ENCODE data around the gene CYSLTR2. TPM values are rescaled to one million over a fixed set of nuclear protein-coding genes. Genes with fewer than 3 reads are reported as not detected.

Gene CYSLTR2
- total RNA-seq, 1 experiment from 2014 or later = not detected

DNA sequence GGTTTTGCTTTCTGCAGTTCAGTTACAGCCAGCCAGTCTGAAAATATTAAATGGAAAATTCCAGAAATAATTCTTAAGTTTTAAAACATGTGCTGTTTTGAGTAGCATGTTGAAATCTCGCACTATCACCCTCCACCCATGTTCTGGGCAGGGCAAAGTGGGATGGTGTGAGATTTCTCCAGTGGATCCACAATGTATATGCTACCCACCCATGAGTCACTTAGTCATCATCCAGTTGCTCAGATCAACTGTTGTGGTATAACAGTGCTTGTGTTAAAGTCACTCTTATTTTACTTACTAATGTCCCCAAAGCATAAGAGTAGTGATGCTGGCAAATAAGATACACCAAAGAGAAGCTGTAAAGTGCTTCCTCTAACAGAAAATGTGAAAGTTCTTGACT is 56.4 kb downstream of the CYSLTR2 start:
- peaks cover 33% of the 10 kb centered on the region for H3K36me3 Mint-ChIP-seq
- ATAC-seq = no peak
- POLR2A ChIA-PET = no interaction called here
- H3K9me3 Mint-ChIP-seq = peaks cover 55% of the 10 kb centered on the region
- no peaks in the 10 kb centered on the region; the same call in 1 of the 2 replicates for H3K27me3 Mint-ChIP-seq (ENCODE audit: low read depth)
- CTCF ChIA-PET = no interaction called here
- TF ChIP-seq ZNF317 (CRISPR knock-in tag; IDR thresholded peaks at IDR 0.05; ENCODE audit: borderline replicate concordance, low read depth) = no peak
- TF ChIP-seq, protein P1, sequence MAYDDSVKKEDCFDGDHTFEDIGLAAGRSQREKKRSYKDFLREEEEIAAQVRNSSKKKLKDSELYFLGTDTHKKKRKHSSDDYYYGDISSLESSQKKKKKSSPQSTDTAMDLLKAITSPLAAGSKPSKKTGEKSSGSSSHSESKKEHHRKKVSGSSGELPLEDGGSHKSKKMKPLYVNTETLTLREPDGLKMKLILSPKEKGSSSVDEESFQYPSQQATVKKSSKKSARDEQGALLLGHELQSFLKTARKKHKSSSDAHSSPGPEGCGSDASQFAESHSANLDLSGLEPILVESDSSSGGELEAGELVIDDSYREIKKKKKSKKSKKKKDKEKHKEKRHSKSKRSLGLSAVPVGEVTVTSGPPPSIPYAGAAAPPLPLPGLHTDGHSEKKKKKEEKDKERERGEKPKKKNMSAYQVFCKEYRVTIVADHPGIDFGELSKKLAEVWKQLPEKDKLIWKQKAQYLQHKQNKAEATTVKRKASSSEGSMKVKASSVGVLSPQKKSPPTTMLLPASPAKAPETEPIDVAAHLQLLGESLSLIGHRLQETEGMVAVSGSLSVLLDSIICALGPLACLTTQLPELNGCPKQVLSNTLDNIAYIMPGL (CRISPR knock-in tag; IDR thresholded peaks at IDR 0.05) = no peak
- no peak for TF ChIP-seq ATF1 (CRISPR knock-in tag; IDR thresholded peaks at IDR 0.05)
- TF ChIP-seq, protein P2, sequence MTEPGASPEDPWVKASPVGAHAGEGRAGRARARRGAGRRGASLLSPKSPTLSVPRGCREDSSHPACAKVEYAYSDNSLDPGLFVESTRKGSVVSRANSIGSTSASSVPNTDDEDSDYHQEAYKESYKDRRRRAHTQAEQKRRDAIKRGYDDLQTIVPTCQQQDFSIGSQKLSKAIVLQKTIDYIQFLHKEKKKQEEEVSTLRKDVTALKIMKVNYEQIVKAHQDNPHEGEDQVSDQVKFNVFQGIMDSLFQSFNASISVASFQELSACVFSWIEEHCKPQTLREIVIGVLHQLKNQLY (CRISPR knock-in tag; IDR thresholded peaks at IDR 0.05) = no peak
- no peak for TF ChIP-seq TEAD4 (CRISPR knock-in tag; IDR thresholded peaks at IDR 0.05)
- no peak for TF ChIP-seq NFYB (CRISPR knock-in tag; conservative IDR thresholded peaks at IDR 0.05; ENCODE audit: low read depth)
- TF ChIP-seq, protein P3, sequence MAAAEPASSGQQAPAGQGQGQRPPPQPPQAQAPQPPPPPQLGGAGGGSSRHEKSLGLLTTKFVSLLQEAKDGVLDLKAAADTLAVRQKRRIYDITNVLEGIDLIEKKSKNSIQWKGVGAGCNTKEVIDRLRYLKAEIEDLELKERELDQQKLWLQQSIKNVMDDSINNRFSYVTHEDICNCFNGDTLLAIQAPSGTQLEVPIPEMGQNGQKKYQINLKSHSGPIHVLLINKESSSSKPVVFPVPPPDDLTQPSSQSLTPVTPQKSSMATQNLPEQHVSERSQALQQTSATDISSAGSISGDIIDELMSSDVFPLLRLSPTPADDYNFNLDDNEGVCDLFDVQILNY (CRISPR knock-in tag; IDR thresholded peaks at IDR 0.05) = no peak
- no peak overlapping the region for H3K4me3 Mint-ChIP-seq
- DNase-seq (ENCODE audit: low spot score) = no peak
- H3K4me1 Mint-ChIP-seq = peaks cover 10% of the 10 kb centered on the region
- no peak overlapping the region for H3K27ac Mint-ChIP-seq

DNA sequence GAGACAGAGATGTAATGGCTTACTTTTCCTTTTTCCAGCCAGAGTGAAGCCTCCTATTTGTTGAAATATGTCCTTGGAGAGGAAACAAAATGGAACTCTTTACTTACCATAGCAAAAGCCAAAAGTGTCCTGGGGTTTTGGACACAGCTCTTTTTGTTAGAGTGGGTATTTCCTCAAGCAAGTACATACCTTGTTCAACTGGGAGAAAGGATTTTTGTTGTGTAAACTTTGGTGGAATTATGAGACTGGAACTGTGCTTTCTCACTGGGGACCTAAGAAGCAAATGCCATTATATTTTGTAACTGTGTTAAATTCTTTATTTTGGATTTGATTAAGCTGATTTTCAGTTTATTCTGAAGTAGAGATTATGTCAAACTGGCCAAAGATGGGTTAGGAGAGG is 58.4 kb downstream of the CYSLTR2 start:
- H3K27ac Mint-ChIP-seq = no peak overlapping the region
- ATAC-seq = no peak
- H3K36me3 Mint-ChIP-seq = peaks cover 46% of the 10 kb centered on the region
- TF ChIP-seq TEAD1 (CRISPR knock-in tag; IDR thresholded peaks at IDR 0.05) = no peak
- no peak for TF ChIP-seq NR2C2 (CRISPR knock-in tag; IDR thresholded peaks at IDR 0.05)
- TF ChIP-seq, protein P4, sequence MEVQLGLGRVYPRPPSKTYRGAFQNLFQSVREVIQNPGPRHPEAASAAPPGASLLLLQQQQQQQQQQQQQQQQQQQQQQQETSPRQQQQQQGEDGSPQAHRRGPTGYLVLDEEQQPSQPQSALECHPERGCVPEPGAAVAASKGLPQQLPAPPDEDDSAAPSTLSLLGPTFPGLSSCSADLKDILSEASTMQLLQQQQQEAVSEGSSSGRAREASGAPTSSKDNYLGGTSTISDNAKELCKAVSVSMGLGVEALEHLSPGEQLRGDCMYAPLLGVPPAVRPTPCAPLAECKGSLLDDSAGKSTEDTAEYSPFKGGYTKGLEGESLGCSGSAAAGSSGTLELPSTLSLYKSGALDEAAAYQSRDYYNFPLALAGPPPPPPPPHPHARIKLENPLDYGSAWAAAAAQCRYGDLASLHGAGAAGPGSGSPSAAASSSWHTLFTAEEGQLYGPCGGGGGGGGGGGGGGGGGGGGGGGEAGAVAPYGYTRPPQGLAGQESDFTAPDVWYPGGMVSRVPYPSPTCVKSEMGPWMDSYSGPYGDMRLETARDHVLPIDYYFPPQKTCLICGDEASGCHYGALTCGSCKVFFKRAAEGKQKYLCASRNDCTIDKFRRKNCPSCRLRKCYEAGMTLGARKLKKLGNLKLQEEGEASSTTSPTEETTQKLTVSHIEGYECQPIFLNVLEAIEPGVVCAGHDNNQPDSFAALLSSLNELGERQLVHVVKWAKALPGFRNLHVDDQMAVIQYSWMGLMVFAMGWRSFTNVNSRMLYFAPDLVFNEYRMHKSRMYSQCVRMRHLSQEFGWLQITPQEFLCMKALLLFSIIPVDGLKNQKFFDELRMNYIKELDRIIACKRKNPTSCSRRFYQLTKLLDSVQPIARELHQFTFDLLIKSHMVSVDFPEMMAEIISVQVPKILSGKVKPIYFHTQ (CRISPR knock-in tag; IDR thresholded peaks at IDR 0.05) = no peak
- no peak for TF ChIP-seq GTF2I (CRISPR knock-in tag; conservative IDR thresholded peaks at IDR 0.05)
- TF ChIP-seq, protein P5, sequence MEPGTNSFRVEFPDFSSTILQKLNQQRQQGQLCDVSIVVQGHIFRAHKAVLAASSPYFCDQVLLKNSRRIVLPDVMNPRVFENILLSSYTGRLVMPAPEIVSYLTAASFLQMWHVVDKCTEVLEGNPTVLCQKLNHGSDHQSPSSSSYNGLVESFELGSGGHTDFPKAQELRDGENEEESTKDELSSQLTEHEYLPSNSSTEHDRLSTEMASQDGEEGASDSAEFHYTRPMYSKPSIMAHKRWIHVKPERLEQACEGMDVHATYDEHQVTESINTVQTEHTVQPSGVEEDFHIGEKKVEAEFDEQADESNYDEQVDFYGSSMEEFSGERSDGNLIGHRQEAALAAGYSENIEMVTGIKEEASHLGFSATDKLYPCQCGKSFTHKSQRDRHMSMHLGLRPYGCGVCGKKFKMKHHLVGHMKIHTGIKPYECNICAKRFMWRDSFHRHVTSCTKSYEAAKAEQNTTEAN (CRISPR knock-in tag; IDR thresholded peaks at IDR 0.05) = no peak
- TF ChIP-seq, protein P3 (CRISPR knock-in tag; IDR thresholded peaks at IDR 0.05) = no peak
- no peak for TF ChIP-seq ATF1 (CRISPR knock-in tag; IDR thresholded peaks at IDR 0.05)
- no peak for TF ChIP-seq ZNF263 (CRISPR knock-in tag; IDR thresholded peaks at IDR 0.05; ENCODE audit: low read depth)
- no peak for TF ChIP-seq MXD4 (CRISPR knock-in tag; IDR thresholded peaks at IDR 0.05; ENCODE audit: borderline replicate concordance)
- TF ChIP-seq CREB1 (CRISPR knock-in tag; IDR thresholded peaks at IDR 0.05) = no peak
- no peak for TF ChIP-seq IRF2 (CRISPR knock-in tag; IDR thresholded peaks at IDR 0.05; ENCODE audit: borderline replicate concordance, low read depth)
- no peak for TF ChIP-seq FOXP1 (CRISPR knock-in tag; IDR thresholded peaks at IDR 0.05; ENCODE audit: borderline replicate concordance)
- TF ChIP-seq, protein P6, sequence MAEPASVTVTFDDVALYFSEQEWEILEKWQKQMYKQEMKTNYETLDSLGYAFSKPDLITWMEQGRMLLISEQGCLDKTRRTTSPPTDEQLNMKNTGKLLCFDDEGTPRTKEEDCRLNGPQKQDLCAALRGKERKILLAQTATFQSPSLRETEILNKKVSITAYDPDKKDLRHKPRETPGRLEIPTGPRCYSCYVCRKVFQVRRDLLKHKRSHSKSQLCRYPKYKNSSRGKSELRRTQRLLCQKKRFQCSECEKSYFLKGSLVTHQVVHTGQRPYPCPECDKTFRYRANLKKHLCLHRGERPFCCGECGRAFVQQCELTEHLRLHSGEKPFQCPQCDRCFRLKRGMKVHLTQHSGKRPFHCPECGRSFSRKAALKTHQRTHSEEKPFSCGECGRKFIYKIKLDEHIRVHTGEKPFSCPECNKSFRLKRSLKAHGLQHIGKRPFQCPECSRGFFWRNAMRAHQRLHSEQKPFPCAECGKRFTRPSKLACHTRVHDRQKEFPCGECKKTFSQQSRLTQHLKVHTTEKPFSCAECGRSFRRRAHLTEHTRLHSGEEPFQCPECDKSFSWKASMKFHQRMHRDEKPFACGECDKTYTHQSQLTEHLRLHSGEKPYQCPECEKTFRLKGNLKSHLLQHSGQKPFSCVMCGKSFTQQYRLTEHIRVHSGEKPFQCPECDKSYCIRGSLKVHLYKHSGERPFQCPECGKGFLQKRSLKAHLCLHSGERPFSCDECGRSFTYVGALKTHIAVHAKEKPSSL (CRISPR knock-in tag; conservative IDR thresholded peaks at IDR 0.05) = no peak
- H3K4me3 Mint-ChIP-seq = no peak overlapping the region
- CTCF ChIA-PET = no interaction called here
- H3K27me3 Mint-ChIP-seq (ENCODE audit: low read depth) = peaks cover 3% of the 10 kb centered on the region; the same call in 1 of the 2 replicates
- peaks cover 10% of the 10 kb centered on the region for H3K4me1 Mint-ChIP-seq
- POLR2A ChIA-PET = no interaction called here
- H3K9me3 Mint-ChIP-seq = peaks cover 62% of the 10 kb centered on the region
- no peak for DNase-seq (ENCODE audit: low spot score)

All from WTC11 (cell line).